HG03108 (cell line): ENCODE measurements around the gene SELENOS.
A peak's percentile ranks its signal among the peaks of the same experiment; 100 is the strongest.

ENCODE experiments used
- ATAC-seq: cut with Tn5 transposase; IDR thresholded peaks from one replicate; pipeline ENCODE4 v1.9.1; 2021; ENCODE audit warnings: moderate library complexity; ENCODE audit not compliant: unreplicated experiment

Gene SELENOS

GRCh38 chr15:101251830-101252820 lies 25.2 kb downstream of the SELENOS start, which contains the start of gene CHSY1:
TSS of gene CHSY1 (minus strand) at chr15:101252048. CDS start at chr15:101251456, 592 bp downstream.
- peak; percentile 69 for ATAC-seq

GRCh38 chr15:101250873-101251829 lies 26.1 kb downstream of the SELENOS start:
- peak; percentile 20 for ATAC-seq

GRCh38 chr15:101250341-101250831 lies 26.9 kb downstream of the SELENOS start:
- ATAC-seq: no peak

GRCh38 chr15:101248274-101248673 lies 29.0 kb downstream of the SELENOS start:
- ATAC-seq: no peak

- no peak for ATAC-seq
Observed at GRCh38 chr15:101246824-101247745, 30.2 kb downstream of the SELENOS start.

- ATAC-seq: no peak
Observed at GRCh38 chr15:101246391-101246790, 30.9 kb downstream of the SELENOS start.

- ATAC-seq: no peak
Observed at GRCh38 chr15:101244889-101245668, 32.2 kb downstream of the SELENOS start.

- no peak for ATAC-seq
Observed at GRCh38 chr15:101244036-101244781, 33.1 kb downstream of the SELENOS start.

- no peak for ATAC-seq
Observed at GRCh38 chr15:101243420-101243819, 33.9 kb downstream of the SELENOS start.

GRCh38 chr15:101242999-101243336 lies 34.3 kb downstream of the SELENOS start:
- no peak for ATAC-seq

GRCh38 chr15:101242160-101242998 lies 34.9 kb downstream of the SELENOS start:
- ATAC-seq: peak; percentile 68

- ATAC-seq: no peak
Observed at GRCh38 chr15:101240358-101240757, 36.9 kb downstream of the SELENOS start.

- no peak for ATAC-seq
Observed at GRCh38 chr15:101239724-101240136, 37.6 kb downstream of the SELENOS start.

- ATAC-seq: no peak
Observed at GRCh38 chr15:101237251-101237650, 40.0 kb downstream of the SELENOS start.

GRCh38 chr15:101233651-101234280 lies 43.5 kb downstream of the SELENOS start:
- no peak for ATAC-seq

GRCh38 chr15:101232677-101233076 lies 44.6 kb downstream of the SELENOS start:
- ATAC-seq: no peak

- no peak for ATAC-seq
Observed at GRCh38 chr15:101228313-101228712, 49.0 kb downstream of the SELENOS start.
